Neutrophil (primary cell): ENCODE results near the gene BMPER.

Experiments
- H3K27ac ChIP-seq: fragments of 200-600 bp; sonication (generic); 2 replicates; pipeline ENCODE4 v1.5.1; 2016; ENCODE audit warnings: mild to moderate bottlenecking, moderate library complexity
- H3K27me3 ChIP-seq: fragments of 200-600 bp; sonication (generic); 2 replicates; pipeline ENCODE4 v1.6.0; 2016; ENCODE audit warnings: mild to moderate bottlenecking
- H3K36me3 ChIP-seq: fragments of 200-600 bp; sonication (generic); 2 replicates; pipeline ENCODE4 v1.5.1; 2017
- H3K4me1 ChIP-seq, 2 experiments: fragments of 200-600 bp in 1 of 2; sonication (generic) in 1 of 2; 1 replicate in 1 of 2; 2 replicates in 1 of 2; pipeline versions ENCODE4 v1.5.1 to v1.6.1; 2013 to 2016; ENCODE audit warnings: low read depth in 1 of 2, low read length in 1 of 2, mild to moderate bottlenecking in 1 of 2, moderate library complexity in 1 of 2; ENCODE audit not compliant: control insufficient read depth in 1 of 2, insufficient read depth in 1 of 2
- H3K4me3 ChIP-seq, 2 experiments: fragments of 200-600 bp in 1 of 2; sonication (generic) in 1 of 2; 1 replicate in 1 of 2; 2 replicates in 1 of 2; pipeline ENCODE4 v1.5.1; 2013 to 2016; ENCODE audit warnings: low read depth in 1 of 2, low read length in 1 of 2, mild to moderate bottlenecking in 1 of 2, moderate library complexity in 1 of 2
- H3K9me3 ChIP-seq: fragments of 200-600 bp; sonication (generic); 2 replicates; pipeline ENCODE4 v1.5.1; 2016
- CTCF ChIP-seq: fragments of 200-600 bp; sonication (generic); IDR thresholded peaks from 2 replicates; pipeline ENCODE4 v1.5.1; 2016; ENCODE audit warnings: antibody characterized with exemption

The BMPER gene

GRCh38 chr7:34087892-34088891 is 182.9 kb downstream of the BMPER start:
- no peak for TF ChIP-seq CTCF
- Histone ChIP-seq H3K4me1 (no peaks in the 10 kb centered on the region), H3K9me3 (no peaks in the 10 kb centered on the region), H3K27ac (no peak overlapping the region), H3K4me3 (no peak overlapping the region), H3K36me3 (no peaks in the 10 kb centered on the region), H3K27me3 (no peaks in the 10 kb centered on the region)

- TF ChIP-seq CTCF: no peak
- no peaks in the 10 kb centered on the region for H3K9me3 ChIP-seq
- H3K4me3 ChIP-seq: no peak overlapping the region
- H3K27ac ChIP-seq: no peak overlapping the region
- H3K36me3 ChIP-seq: no peaks in the 10 kb centered on the region
- no peaks in the 10 kb centered on the region for H3K27me3 ChIP-seq
- H3K4me1 ChIP-seq: no peaks in the 10 kb centered on the region
Measured at GRCh38 chr7:34090816-34091215, 185.5 kb downstream of the BMPER start.

GRCh38 chr7:34091321-34091917 is 186.1 kb downstream of the BMPER start:
- no peaks in the 10 kb centered on the region for H3K9me3 ChIP-seq
- H3K4me3 ChIP-seq: no peak overlapping the region
- no peak overlapping the region for H3K27ac ChIP-seq
- H3K4me1 ChIP-seq: no peaks in the 10 kb centered on the region
- H3K36me3 ChIP-seq: no peaks in the 10 kb centered on the region
- no peaks in the 10 kb centered on the region for H3K27me3 ChIP-seq
- no peak for TF ChIP-seq CTCF

- H3K27me3 ChIP-seq: no peaks in the 10 kb centered on the region
- no peaks in the 10 kb centered on the region for H3K9me3 ChIP-seq
- no peak overlapping the region for H3K4me3 ChIP-seq
- H3K4me1 ChIP-seq: no peaks in the 10 kb centered on the region
- H3K36me3 ChIP-seq: no peaks in the 10 kb centered on the region
- TF ChIP-seq CTCF: no peak
- no peak overlapping the region for H3K27ac ChIP-seq
Measured at GRCh38 chr7:34093276-34093675, 187.9 kb downstream of the BMPER start.

GRCh38 chr7:34096198-34096651 is 190.9 kb downstream of the BMPER start:
- Histone ChIP-seq H3K36me3 (no peaks in the 10 kb centered on the region), H3K27ac (no peak overlapping the region), H3K4me3 (no peak overlapping the region), H3K27me3 (no peaks in the 10 kb centered on the region), H3K9me3 (no peaks in the 10 kb centered on the region), H3K4me1 (no peaks in the 10 kb centered on the region)
- no peak for TF ChIP-seq CTCF
